HEK293T (cell line): Measurements from ENCODE around the gene GRPEL2.

Experiments
- ARNT ChIP-seq: fragments of 450-650 bp; IDR thresholded peaks from 2 replicates; pipeline ENCODE4 v1.6.1; 2017; ENCODE audit warnings: mild to moderate bottlenecking
- ELF4 ChIP-seq: fragments of 450-650 bp; IDR thresholded peaks from 2 replicates; pipeline ENCODE4 v1.6.1; 2017; ENCODE audit warnings: antibody characterized with exemption
- NFRKB ChIP-seq: fragments of 450-650 bp; IDR thresholded peaks from 2 replicates; pipeline ENCODE4 v1.6.1; 2016; ENCODE audit warnings: mild to moderate bottlenecking, moderate library complexity
- SP1 ChIP-seq: fragments of 450-650 bp; IDR thresholded peaks from 2 replicates; pipeline ENCODE4 v1.6.1; 2017
- TARDBP ChIP-seq: fragments of 450-650 bp; IDR thresholded peaks from 2 replicates; pipeline ENCODE4 v1.6.1; 2016

- no peak for TF ChIP-seq ELF4
- no peak for TF ChIP-seq ARNT
- TF ChIP-seq TARDBP = no peak
- no peak for TF ChIP-seq NFRKB
- TF ChIP-seq SP1 = no peak
Measured at GRCh38 chr5:149379177-149379761, 34.0 kb downstream of the GRPEL2 start, which contains the start of gene IL17B.
